GM23338 (cell line): ENCODE results near the gene NIPAL3. TPM values are rescaled to one million over a fixed set of nuclear protein-coding genes. Genes with fewer than 3 reads are reported as not detected.

Experiments
- ATAC-seq: fragments of 200-7000 bp; cut with Tn5 transposase; 3 replicates; pipeline ENCODE4 v1.9.1; 2020
- DNase-seq: peaks from one replicate; pipeline ENCODE4 v3.0.0-alpha.2; 2015; ENCODE audit warnings: low spot score
- H2AFZ ChIP-seq: fragments of 200-600 bp; sonication (generic); 2 replicates; pipeline ENCODE4 v1.8.0; 2016; ENCODE audit warnings: antibody characterized with exemption, mild to moderate bottlenecking, moderate library complexity
- H3F3A ChIP-seq: fragments of 200-600 bp; sonication (generic); replicated peaks from 2 replicates; pipeline ENCODE4 v1.8.0; 2017; ENCODE audit warnings: antibody characterized with exemption, mixed run types, low read depth
- H3K27ac ChIP-seq: fragments of 200-600 bp; sonication (generic); 2 replicates; pipeline ENCODE4 v1.6.1; 2016; ENCODE audit warnings: low read depth
- H3K27me3 ChIP-seq: fragments of 200-600 bp; sonication (generic); 2 replicates; pipeline ENCODE4 v1.8.0; 2016; ENCODE audit warnings: mild to moderate bottlenecking, mixed run types, moderate library complexity; ENCODE audit not compliant: insufficient read depth
- H3K36me3 ChIP-seq: fragments of 200-600 bp; sonication (generic); 2 replicates; pipeline ENCODE4 v1.8.0; 2016; ENCODE audit warnings: mild to moderate bottlenecking; ENCODE audit not compliant: insufficient read depth
- H3K4me1 ChIP-seq: fragments of 200-600 bp; sonication (generic); 2 replicates; pipeline ENCODE4 v1.8.0; 2016; ENCODE audit warnings: mild to moderate bottlenecking, moderate library complexity; ENCODE audit not compliant: insufficient read depth
- H3K4me2 ChIP-seq: fragments of 200-600 bp; sonication (generic); 2 replicates; pipeline ENCODE4 v1.7.1; 2017; ENCODE audit warnings: mixed run types
- H3K4me3 ChIP-seq: fragments of 200-600 bp; sonication (generic); 2 replicates; pipeline ENCODE4 v1.6.1; 2016; ENCODE audit warnings: mixed run types
- H3K79me2 ChIP-seq: fragments of 200-600 bp; sonication (generic); replicated peaks from 2 replicates; pipeline ENCODE4 v1.8.0; 2017; ENCODE audit warnings: mild to moderate bottlenecking; ENCODE audit not compliant: insufficient read depth
- H3K9me2 ChIP-seq: fragments of 200-600 bp; sonication (generic); 2 replicates; pipeline ENCODE4 v1.8.0; 2017; ENCODE audit not compliant: insufficient read depth
- H4K20me1 ChIP-seq: fragments of 200-600 bp; sonication (generic); replicated peaks from 2 replicates; pipeline ENCODE4 v1.8.0; 2017; ENCODE audit warnings: mild to moderate bottlenecking; ENCODE audit not compliant: insufficient read depth
- H3K27ac Mint-ChIP-seq: 2 replicates; pipeline ENCODE4 v1.8.0; 2020; ENCODE audit warnings: inconsistent platforms, mild to moderate bottlenecking, moderate library complexity, mixed read lengths
- H3K27me3 Mint-ChIP-seq: 3 replicates; pipeline ENCODE4 v1.8.0; 2022; ENCODE audit warnings: low read depth, mild to moderate bottlenecking, moderate library complexity, mixed read lengths, inconsistent platforms; ENCODE audit not compliant: insufficient read depth, poor library complexity
- H3K36me3 Mint-ChIP-seq: 3 replicates; pipeline ENCODE4 v1.8.0; 2021; ENCODE audit warnings: low read depth, mild to moderate bottlenecking, inconsistent platforms, moderate library complexity, mixed read lengths
- H3K4me1 Mint-ChIP-seq: 3 replicates; pipeline ENCODE4 v1.8.0; 2020; ENCODE audit warnings: mild to moderate bottlenecking, inconsistent platforms, mixed read lengths
- H3K4me3 Mint-ChIP-seq: 3 replicates; pipeline ENCODE4 v1.8.0; 2021; ENCODE audit warnings: moderate library complexity, mild to moderate bottlenecking, inconsistent platforms, mixed read lengths
- H3K9me3 Mint-ChIP-seq: 3 replicates; pipeline ENCODE4 v1.8.0; 2020; ENCODE audit warnings: moderate library complexity, mild to moderate bottlenecking, inconsistent platforms, mixed read lengths
- CREB1 ChIP-seq: fragments of 250-450 bp; sonication (Bioruptor Pico); IDR thresholded peaks from 2 replicates; pipeline ENCODE4 v1.5.0; 2020; ENCODE audit warnings: low read depth, mild to moderate bottlenecking, moderate library complexity
- EZH2 ChIP-seq: fragments of 200-600 bp; sonication (generic); IDR thresholded peaks from one replicate; pipeline ENCODE4 v1.8.0; 2017; ENCODE audit warnings: antibody characterized with exemption, mild to moderate bottlenecking, low read depth; ENCODE audit not compliant: unreplicated experiment
- EZH2phosphoT487 ChIP-seq: fragments of 200-600 bp; sonication (generic); IDR thresholded peaks from one replicate; pipeline ENCODE4 v1.8.1; 2018; ENCODE audit warnings: antibody characterized with exemption; ENCODE audit not compliant: unreplicated experiment
- JUNB ChIP-seq: IDR thresholded peaks from one replicate; pipeline ENCODE4 v1.6.1; 2016; ENCODE audit warnings: antibody characterized with exemption; ENCODE audit not compliant: unreplicated experiment
- NANOG ChIP-seq: IDR thresholded peaks from 2 replicates; pipeline ENCODE4 v1.6.1; 2016; ENCODE audit warnings: antibody characterized with exemption, borderline replicate concordance
- POLR2AphosphoS5 ChIP-seq: IDR thresholded peaks from 2 replicates; pipeline ENCODE4 v1.6.1; 2016; ENCODE audit warnings: antibody characterized with exemption, low read depth
- STAT1 ChIP-seq: IDR thresholded peaks from one replicate; pipeline ENCODE4 v1.6.1; 2016; ENCODE audit warnings: antibody characterized with exemption; ENCODE audit not compliant: unreplicated experiment
- ZNF114 ChIP-seq: fragments of 250-450 bp; sonication (Bioruptor Pico); IDR thresholded peaks from 2 replicates; pipeline ENCODE4 v1.5.0; 2020; ENCODE audit warnings: mild to moderate bottlenecking, moderate library complexity
- ZNF331 ChIP-seq: fragments of 250-450 bp; sonication (Bioruptor Pico); IDR thresholded peaks from 2 replicates; pipeline ENCODE4 v1.5.0; 2020; ENCODE audit warnings: low read depth, mild to moderate bottlenecking, moderate library complexity
- polyA plus RNA-seq: library from polyadenylated mRNA; unstranded; fragments of >200 nt; fragmentation: Nextera tagmentation; extraction: Ambion mirVana; gene quantifications from 2 replicates; pipeline ENCODE4 v1.2.1, GENCODE V29; 2016
- total RNA-seq: library from RNA; depleted of rRNA; stranded (reverse); fragments of >200 nt; shearing (Covaris generic); gene quantifications from 2 replicates; pipeline ENCODE4 v1.2.3, GENCODE V29; 2014
- TF ChIP-seq, protein P1 (sequence below): IDR thresholded peaks from one replicate; pipeline ENCODE4 v1.6.1; 2018; ENCODE audit warnings: antibody characterized with exemption; ENCODE audit not compliant: unreplicated experiment
- TF ChIP-seq, protein P2 (sequence below), 2 experiments: fragments of 200-600 bp in 1 of 2; sonication (generic) in 1 of 2; conservative IDR thresholded peaks; 2 replicates each; pipeline versions ENCODE4 v1.5.1 to v1.6.1; 2016 to 2017; ENCODE audit warnings: antibody characterized with exemption in 2 of 2, low read depth in 2 of 2, mild to moderate bottlenecking in 2 of 2, moderate library complexity in 1 of 2
- TF ChIP-seq, protein P3 (sequence below): fragments of 250-450 bp; sonication (Bioruptor Pico); IDR thresholded peaks from 2 replicates; pipeline ENCODE4 v1.5.0; 2020; ENCODE audit warnings: mild to moderate bottlenecking, moderate library complexity
- TF ChIP-seq, protein P4 (sequence below): IDR thresholded peaks from 2 replicates; pipeline ENCODE4 v1.6.1; 2016; ENCODE audit warnings: antibody characterized with exemption

The NIPAL3 gene
- total and polyA plus RNA-seq, 2 experiments from 2014 or later: 5.5 to 9.6 TPM

DNA sequence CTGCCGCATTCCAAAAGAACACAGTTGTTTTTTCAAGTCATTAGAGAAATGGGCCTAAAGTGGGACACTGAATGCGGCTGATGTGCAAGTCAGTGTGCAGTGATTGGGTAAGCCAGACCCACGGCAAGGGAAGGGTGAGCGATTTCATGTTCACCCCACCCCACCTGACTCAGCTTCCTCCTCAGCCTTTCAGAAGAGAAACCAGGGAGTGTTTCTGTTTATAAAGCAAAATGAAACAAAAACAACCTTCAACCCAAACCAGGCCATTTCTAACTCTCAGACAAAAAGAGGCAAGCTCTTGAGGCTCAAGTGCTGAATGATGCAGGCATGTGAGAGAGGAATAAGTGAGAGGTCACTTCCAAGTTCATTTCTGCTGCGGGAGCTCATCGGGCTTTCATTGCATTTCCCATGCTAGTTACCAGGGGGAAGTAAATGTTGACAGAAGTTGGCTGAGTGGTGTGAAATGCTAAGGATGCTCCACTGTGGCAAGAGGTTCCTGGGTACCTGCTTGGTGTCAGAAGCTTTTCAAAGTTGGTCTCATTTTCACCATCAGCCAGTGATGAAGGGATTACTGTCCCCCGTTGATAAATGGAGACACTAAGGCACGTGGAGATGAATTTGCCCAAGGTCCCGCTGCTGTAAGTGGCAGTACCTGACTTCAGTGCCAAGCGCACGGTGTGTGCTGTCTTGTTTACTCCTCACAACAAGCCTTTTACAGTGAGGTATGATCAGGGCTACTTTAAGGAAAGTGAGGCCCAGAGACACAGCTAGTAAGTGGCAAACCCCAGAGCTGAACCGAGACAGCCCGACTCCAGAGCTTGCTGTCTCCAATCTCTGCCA is 31.1 kb upstream of the NIPAL3 start:
- no peaks in the 10 kb centered on the region for H3K36me3 ChIP-seq
- H3K4me3 Mint-ChIP-seq: no peak overlapping the region
- H3K27ac Mint-ChIP-seq: no peak overlapping the region
- H2AFZ ChIP-seq: no peak overlapping the region
- DNase-seq: no peak
- H3K4me2 ChIP-seq: no peak overlapping the region
- no peaks in the 10 kb centered on the region for H4K20me1 ChIP-seq
- H3K4me1 Mint-ChIP-seq: no peaks in the 10 kb centered on the region
- peaks cover 2% of the 10 kb centered on the region for H3K27me3 Mint-ChIP-seq
- H3F3A ChIP-seq: no peaks in the 10 kb centered on the region
- no peaks in the 10 kb centered on the region for H3K27me3 ChIP-seq
- no peaks in the 10 kb centered on the region for H3K4me1 ChIP-seq
- H3K36me3 Mint-ChIP-seq: no peaks in the 10 kb centered on the region; the same call in 2 of the 3 replicates
- no peaks in the 10 kb centered on the region for H3K79me2 ChIP-seq
- no peaks in the 10 kb centered on the region; the same call in 2 of the 3 replicates for H3K9me3 Mint-ChIP-seq
- H3K9me2 ChIP-seq: no peaks in the 10 kb centered on the region
- no peak overlapping the region for H3K4me3 ChIP-seq
- ATAC-seq: no peak
- TF ChIP-seq, protein P1, sequence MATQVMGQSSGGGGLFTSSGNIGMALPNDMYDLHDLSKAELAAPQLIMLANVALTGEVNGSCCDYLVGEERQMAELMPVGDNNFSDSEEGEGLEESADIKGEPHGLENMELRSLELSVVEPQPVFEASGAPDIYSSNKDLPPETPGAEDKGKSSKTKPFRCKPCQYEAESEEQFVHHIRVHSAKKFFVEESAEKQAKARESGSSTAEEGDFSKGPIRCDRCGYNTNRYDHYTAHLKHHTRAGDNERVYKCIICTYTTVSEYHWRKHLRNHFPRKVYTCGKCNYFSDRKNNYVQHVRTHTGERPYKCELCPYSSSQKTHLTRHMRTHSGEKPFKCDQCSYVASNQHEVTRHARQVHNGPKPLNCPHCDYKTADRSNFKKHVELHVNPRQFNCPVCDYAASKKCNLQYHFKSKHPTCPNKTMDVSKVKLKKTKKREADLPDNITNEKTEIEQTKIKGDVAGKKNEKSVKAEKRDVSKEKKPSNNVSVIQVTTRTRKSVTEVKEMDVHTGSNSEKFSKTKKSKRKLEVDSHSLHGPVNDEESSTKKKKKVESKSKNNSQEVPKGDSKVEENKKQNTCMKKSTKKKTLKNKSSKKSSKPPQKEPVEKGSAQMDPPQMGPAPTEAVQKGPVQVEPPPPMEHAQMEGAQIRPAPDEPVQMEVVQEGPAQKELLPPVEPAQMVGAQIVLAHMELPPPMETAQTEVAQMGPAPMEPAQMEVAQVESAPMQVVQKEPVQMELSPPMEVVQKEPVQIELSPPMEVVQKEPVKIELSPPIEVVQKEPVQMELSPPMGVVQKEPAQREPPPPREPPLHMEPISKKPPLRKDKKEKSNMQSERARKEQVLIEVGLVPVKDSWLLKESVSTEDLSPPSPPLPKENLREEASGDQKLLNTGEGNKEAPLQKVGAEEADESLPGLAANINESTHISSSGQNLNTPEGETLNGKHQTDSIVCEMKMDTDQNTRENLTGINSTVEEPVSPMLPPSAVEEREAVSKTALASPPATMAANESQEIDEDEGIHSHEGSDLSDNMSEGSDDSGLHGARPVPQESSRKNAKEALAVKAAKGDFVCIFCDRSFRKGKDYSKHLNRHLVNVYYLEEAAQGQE: no peak
- no peak for TF ChIP-seq POLR2AphosphoS5
- TF ChIP-seq CREB1 (CRISPR knock-in tag): no peak
- TF ChIP-seq EZH2phosphoT487: no peak
- TF ChIP-seq, protein P2, sequence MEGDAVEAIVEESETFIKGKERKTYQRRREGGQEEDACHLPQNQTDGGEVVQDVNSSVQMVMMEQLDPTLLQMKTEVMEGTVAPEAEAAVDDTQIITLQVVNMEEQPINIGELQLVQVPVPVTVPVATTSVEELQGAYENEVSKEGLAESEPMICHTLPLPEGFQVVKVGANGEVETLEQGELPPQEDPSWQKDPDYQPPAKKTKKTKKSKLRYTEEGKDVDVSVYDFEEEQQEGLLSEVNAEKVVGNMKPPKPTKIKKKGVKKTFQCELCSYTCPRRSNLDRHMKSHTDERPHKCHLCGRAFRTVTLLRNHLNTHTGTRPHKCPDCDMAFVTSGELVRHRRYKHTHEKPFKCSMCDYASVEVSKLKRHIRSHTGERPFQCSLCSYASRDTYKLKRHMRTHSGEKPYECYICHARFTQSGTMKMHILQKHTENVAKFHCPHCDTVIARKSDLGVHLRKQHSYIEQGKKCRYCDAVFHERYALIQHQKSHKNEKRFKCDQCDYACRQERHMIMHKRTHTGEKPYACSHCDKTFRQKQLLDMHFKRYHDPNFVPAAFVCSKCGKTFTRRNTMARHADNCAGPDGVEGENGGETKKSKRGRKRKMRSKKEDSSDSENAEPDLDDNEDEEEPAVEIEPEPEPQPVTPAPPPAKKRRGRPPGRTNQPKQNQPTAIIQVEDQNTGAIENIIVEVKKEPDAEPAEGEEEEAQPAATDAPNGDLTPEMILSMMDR (conservative IDR thresholded peaks at IDR 0.05; ENCODE audit: low read depth in 2 of 2): no peak
- TF ChIP-seq, protein P3, sequence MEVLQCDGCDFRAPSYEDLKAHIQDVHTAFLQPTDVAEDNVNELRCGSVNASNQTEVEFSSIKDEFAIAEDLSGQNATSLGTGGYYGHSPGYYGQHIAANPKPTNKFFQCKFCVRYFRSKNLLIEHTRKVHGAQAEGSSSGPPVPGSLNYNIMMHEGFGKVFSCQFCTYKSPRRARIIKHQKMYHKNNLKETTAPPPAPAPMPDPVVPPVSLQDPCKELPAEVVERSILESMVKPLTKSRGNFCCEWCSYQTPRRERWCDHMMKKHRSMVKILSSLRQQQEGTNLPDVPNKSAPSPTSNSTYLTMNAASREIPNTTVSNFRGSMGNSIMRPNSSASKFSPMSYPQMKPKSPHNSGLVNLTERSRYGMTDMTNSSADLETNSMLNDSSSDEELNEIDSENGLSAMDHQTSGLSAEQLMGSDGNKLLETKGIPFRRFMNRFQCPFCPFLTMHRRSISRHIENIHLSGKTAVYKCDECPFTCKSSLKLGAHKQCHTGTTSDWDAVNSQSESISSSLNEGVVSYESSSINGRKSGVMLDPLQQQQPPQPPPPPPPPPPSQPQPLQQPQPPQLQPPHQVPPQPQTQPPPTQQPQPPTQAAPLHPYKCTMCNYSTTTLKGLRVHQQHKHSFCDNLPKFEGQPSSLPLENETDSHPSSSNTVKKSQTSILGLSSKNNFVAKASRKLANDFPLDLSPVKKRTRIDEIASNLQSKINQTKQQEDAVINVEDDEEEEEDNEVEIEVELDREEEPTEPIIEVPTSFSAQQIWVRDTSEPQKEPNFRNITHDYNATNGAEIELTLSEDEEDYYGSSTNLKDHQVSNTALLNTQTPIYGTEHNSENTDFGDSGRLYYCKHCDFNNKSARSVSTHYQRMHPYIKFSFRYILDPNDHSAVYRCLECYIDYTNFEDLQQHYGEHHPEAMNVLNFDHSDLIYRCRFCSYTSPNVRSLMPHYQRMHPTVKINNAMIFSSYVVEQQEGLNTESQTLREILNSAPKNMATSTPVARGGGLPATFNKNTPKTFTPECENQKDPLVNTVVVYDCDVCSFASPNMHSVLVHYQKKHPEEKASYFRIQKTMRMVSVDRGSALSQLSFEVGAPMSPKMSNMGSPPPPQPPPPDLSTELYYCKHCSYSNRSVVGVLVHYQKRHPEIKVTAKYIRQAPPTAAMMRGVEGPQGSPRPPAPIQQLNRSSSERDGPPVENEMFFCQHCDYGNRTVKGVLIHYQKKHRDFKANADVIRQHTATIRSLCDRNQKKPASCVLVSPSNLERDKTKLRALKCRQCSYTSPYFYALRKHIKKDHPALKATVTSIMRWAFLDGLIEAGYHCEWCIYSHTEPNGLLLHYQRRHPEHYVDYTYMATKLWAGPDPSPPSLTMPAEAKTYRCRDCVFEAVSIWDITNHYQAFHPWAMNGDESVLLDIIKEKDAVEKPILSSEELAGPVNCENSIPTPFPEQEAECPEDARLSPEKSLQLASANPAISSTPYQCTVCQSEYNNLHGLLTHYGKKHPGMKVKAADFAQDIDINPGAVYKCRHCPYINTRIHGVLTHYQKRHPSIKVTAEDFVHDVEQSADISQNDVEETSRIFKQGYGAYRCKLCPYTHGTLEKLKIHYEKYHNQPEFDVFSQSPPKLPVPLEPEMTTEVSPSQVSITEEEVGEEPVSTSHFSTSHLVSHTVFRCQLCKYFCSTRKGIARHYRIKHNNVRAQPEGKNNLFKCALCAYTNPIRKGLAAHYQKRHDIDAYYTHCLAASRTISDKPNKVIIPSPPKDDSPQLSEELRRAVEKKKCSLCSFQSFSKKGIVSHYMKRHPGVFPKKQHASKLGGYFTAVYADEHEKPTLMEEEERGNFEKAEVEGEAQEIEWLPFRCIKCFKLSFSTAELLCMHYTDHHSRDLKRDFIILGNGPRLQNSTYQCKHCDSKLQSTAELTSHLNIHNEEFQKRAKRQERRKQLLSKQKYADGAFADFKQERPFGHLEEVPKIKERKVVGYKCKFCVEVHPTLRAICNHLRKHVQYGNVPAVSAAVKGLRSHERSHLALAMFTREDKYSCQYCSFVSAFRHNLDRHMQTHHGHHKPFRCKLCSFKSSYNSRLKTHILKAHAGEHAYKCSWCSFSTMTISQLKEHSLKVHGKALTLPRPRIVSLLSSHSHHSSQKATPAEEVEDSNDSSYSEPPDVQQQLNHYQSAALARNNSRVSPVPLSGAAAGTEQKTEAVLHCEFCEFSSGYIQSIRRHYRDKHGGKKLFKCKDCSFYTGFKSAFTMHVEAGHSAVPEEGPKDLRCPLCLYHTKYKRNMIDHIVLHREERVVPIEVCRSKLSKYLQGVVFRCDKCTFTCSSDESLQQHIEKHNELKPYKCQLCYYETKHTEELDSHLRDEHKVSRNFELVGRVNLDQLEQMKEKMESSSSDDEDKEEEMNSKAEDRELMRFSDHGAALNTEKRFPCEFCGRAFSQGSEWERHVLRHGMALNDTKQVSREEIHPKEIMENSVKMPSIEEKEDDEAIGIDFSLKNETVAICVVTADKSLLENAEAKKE: no peak
- TF ChIP-seq NANOG: no peak
- TF ChIP-seq ZNF331 (CRISPR knock-in tag): no peak
- no peak for TF ChIP-seq ZNF114 (CRISPR knock-in tag)
- no peak for TF ChIP-seq EZH2
- TF ChIP-seq, protein P4, sequence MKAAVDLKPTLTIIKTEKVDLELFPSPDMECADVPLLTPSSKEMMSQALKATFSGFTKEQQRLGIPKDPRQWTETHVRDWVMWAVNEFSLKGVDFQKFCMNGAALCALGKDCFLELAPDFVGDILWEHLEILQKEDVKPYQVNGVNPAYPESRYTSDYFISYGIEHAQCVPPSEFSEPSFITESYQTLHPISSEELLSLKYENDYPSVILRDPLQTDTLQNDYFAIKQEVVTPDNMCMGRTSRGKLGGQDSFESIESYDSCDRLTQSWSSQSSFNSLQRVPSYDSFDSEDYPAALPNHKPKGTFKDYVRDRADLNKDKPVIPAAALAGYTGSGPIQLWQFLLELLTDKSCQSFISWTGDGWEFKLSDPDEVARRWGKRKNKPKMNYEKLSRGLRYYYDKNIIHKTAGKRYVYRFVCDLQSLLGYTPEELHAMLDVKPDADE: no peak
- TF ChIP-seq STAT1: no peak
- no peak for TF ChIP-seq JUNB
- no peak overlapping the region for H3K27ac ChIP-seq
